Liver (tissue), 9 donors: Measurements from ENCODE around the gene STX1A. TPM values are rescaled to one million over a fixed set of nuclear protein-coding genes. Genes with fewer than 3 reads are reported as not detected.

Experiments used
- DNase-seq: peaks from one replicate; pipeline ENCODE4 v3.0.0-alpha.2; 2017; ENCODE audit warnings: low spot score
- H3K27ac ChIP-seq, 2 donors: one replicate each; pipeline ENCODE4 v1.7.0; 2013; ENCODE audit warnings: inconsistent platforms in 2 of 2, low read length in 2 of 2, control low read depth in 1 of 2, low read depth in 1 of 2, mild to moderate bottlenecking in 1 of 2
- H3K27me3 ChIP-seq, 4 donors: one replicate each; pipeline versions ENCODE4 v1.6.1 to v1.7.0; 2013; ENCODE audit warnings: low read length in 3 of 4, inconsistent platforms in 1 of 4, mild to moderate bottlenecking in 1 of 4, moderate library complexity in 1 of 4; ENCODE audit not compliant: control insufficient read depth in 4 of 4, insufficient read depth in 4 of 4
- H3K36me3 ChIP-seq, 4 donors: one replicate each; pipeline versions ENCODE4 v1.6.1 to v1.7.0; 2013; ENCODE audit warnings: low read length in 3 of 4, mild to moderate bottlenecking in 3 of 4, low read depth in 1 of 4, moderate library complexity in 1 of 4; ENCODE audit not compliant: control insufficient read depth in 4 of 4, insufficient read depth in 3 of 4
- H3K4me1 ChIP-seq, 4 donors: one replicate each; pipeline versions ENCODE4 v1.6.1 to v1.7.0; 2013; ENCODE audit warnings: low read length in 3 of 4, mild to moderate bottlenecking in 3 of 4, moderate library complexity in 1 of 4; ENCODE audit not compliant: control insufficient read depth in 4 of 4, insufficient read depth in 4 of 4
- H3K4me3 ChIP-seq, 3 donors: one replicate each; pipeline versions ENCODE4 v1.6.1 to v1.7.0; 2013; ENCODE audit warnings: low read length in 3 of 3, control low read depth in 1 of 3, low read depth in 1 of 3, mild to moderate bottlenecking in 1 of 3
- H3K9ac ChIP-seq, 2 donors: one replicate each; pipeline ENCODE4 v1.7.0; 2013; ENCODE audit warnings: low read length in 2 of 2, mild to moderate bottlenecking in 2 of 2, moderate library complexity in 2 of 2, control low read depth in 1 of 2, low read depth in 1 of 2
- H3K9me3 ChIP-seq, 4 donors: one replicate each; pipeline versions ENCODE4 v1.6.1 to v1.7.0; 2013; ENCODE audit warnings: low read length in 3 of 4; ENCODE audit not compliant: control insufficient read depth in 4 of 4
- CTCF ChIP-seq: fragments of 150-350 bp; IDR thresholded peaks from 2 replicates; pipeline ENCODE4 v1.5.1; 2017; ENCODE audit warnings: improper control_type of control experiment, low read depth, low read length; ENCODE audit not compliant: missing input control
- EGR1 ChIP-seq, 2 donors: IDR thresholded peaks; 2 replicates each; pipeline ENCODE4 v1.6.1; 2016 to 2018; ENCODE audit warnings: antibody characterized with exemption in 2 of 2, low read depth in 2 of 2
- FOXA1 ChIP-seq: IDR thresholded peaks from 2 replicates; pipeline ENCODE4 v1.6.1; 2016; ENCODE audit warnings: antibody characterized with exemption
- FOXA2 ChIP-seq: IDR thresholded peaks from 2 replicates; pipeline ENCODE4 v1.6.1; 2016; ENCODE audit warnings: antibody characterized with exemption
- GABPA ChIP-seq, 2 donors: IDR thresholded peaks in 1 of 2; conservative IDR thresholded peaks in 1 of 2; 2 replicates each; pipeline ENCODE4 v1.6.1; 2016; ENCODE audit warnings: antibody characterized with exemption in 2 of 2, mild to moderate bottlenecking in 1 of 2, moderate library complexity in 1 of 2
- HNF4A ChIP-seq, 2 donors: conservative IDR thresholded peaks; 2 replicates each; pipeline ENCODE4 v1.6.1; 2016; ENCODE audit warnings: antibody characterized with exemption in 2 of 2, mild to moderate bottlenecking in 2 of 2
- HNF4G ChIP-seq: IDR thresholded peaks from 2 replicates; pipeline ENCODE4 v1.6.1; 2016; ENCODE audit warnings: antibody characterized with exemption
- JUND ChIP-seq, 2 donors: IDR thresholded peaks; 2 replicates each; pipeline ENCODE4 v1.6.1; 2016; ENCODE audit warnings: antibody characterized with exemption in 2 of 2
- MAX ChIP-seq: IDR thresholded peaks from 2 replicates; pipeline ENCODE4 v1.6.1; 2016; ENCODE audit warnings: antibody characterized with exemption
- NR2F2 ChIP-seq: IDR thresholded peaks from 2 replicates; pipeline ENCODE4 v1.6.1; 2016; ENCODE audit warnings: antibody characterized with exemption
- RAD21 ChIP-seq, 2 donors: IDR thresholded peaks; 2 replicates each; pipeline ENCODE4 v1.6.1; 2016; ENCODE audit warnings: antibody characterized with exemption in 2 of 2, mild to moderate bottlenecking in 2 of 2
- RXRA ChIP-seq, 2 donors: IDR thresholded peaks; 2 replicates each; pipeline ENCODE4 v1.6.1; 2017 to 2018; ENCODE audit warnings: antibody characterized with exemption in 2 of 2, mild to moderate bottlenecking in 1 of 2
- SP1 ChIP-seq: IDR thresholded peaks from 2 replicates; pipeline ENCODE4 v1.6.1; 2018; ENCODE audit warnings: antibody characterized with exemption, mild to moderate bottlenecking
- TAF1 ChIP-seq: conservative IDR thresholded peaks from 2 replicates; pipeline ENCODE4 v1.6.1; 2016; ENCODE audit warnings: antibody characterized with exemption, mild to moderate bottlenecking
- YY1 ChIP-seq: IDR thresholded peaks from 2 replicates; pipeline ENCODE4 v1.6.1; 2016; ENCODE audit warnings: antibody characterized with exemption, mild to moderate bottlenecking
- WGBS: extraction: QIAGEN DNeasy Blood & Tissue Kit; methylation state at CpG from one replicate; pipeline ENCODE4 v1.1.7; 2013; 5-methylcytosine and 5-hydroxymethylcytosine counted together
- polyA plus RNA-seq, 2 donors: library from polyadenylated mRNA; stranded (reverse) in 1 of 2; unstranded in 1 of 2; fragments of 200-250 nt in 1 of 2; fragments of >200 nt in 1 of 2; fragmentation: Nextera tagmentation in 1 of 2; extraction: Ambion mirVana in 1 of 2; gene quantifications; one replicate each; pipeline versions ENCODE4 v1.2.1 to v1.2.3, GENCODE V29; 2013 to 2015
- total RNA-seq, 2 donors: library from RNA; depleted of rRNA; stranded (reverse); fragments of >200 nt; gene quantifications; one replicate each; pipeline ENCODE4 v1.2.3, GENCODE V29; 2014
- TF ChIP-seq, protein P1 (sequence below): IDR thresholded peaks from 2 replicates; pipeline ENCODE4 v1.6.1; 2016; ENCODE audit warnings: antibody characterized with exemption
- TF ChIP-seq, protein P2 (sequence below): IDR thresholded peaks from 2 replicates; pipeline ENCODE4 v1.6.1; 2016; ENCODE audit warnings: antibody characterized with exemption, mild to moderate bottlenecking
- TF ChIP-seq, protein P3 (sequence below): IDR thresholded peaks from 2 replicates; pipeline ENCODE4 v1.6.1; 2016; ENCODE audit warnings: antibody characterized with exemption
- donor health status: healthy.
- donor health status: healthy.
- donor health status: healthy.
- donor health status: healthy.
- donor health status: healthy.

The STX1A gene
- total and polyA plus RNA-seq, 4 donors = 0.49 to 1.9 (median 1.1) TPM

- DNase-seq = no peak
- no peak overlapping the region for H3K9ac ChIP-seq
- no peaks in the 10 kb centered on the region for H3K4me1 ChIP-seq
- H3K27ac ChIP-seq = no peak overlapping the region
- no peaks in the 10 kb centered on the region for H3K27me3 ChIP-seq
- H3K9me3 ChIP-seq = no peaks in the 10 kb centered on the region
- 86% methylated on average over 13 of the region's 13 CpGs for WGBS
- TF ChIP-seq RAD21 (IDR thresholded peaks at IDR 0.05) (no peak), RXRA (IDR thresholded peaks at IDR 0.05) (no peak), JUND (IDR thresholded peaks at IDR 0.05) (no peak), FOXA2 (no peak), FOXA1 (no peak), YY1 (no peak), HNF4A (conservative IDR thresholded peaks at IDR 0.05) (no peak), EGR1 (IDR thresholded peaks at IDR 0.05; ENCODE audit: low read depth in 2 of 2) (no peak), CTCF (no peak), GABPA (IDR thresholded peaks at IDR 0.05 in 1 of 2, conservative IDR thresholded peaks at IDR 0.05 in 1 of 2) (no peak), SP1 (no peak), TAF1 (no peak), NR2F2 (no peak), MAX (no peak), HNF4G (no peak)
- TF ChIP-seq, protein P1, sequence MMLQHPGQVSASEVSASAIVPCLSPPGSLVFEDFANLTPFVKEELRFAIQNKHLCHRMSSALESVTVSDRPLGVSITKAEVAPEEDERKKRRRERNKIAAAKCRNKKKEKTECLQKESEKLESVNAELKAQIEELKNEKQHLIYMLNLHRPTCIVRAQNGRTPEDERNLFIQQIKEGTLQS = no peak
- TF ChIP-seq, protein P2, sequence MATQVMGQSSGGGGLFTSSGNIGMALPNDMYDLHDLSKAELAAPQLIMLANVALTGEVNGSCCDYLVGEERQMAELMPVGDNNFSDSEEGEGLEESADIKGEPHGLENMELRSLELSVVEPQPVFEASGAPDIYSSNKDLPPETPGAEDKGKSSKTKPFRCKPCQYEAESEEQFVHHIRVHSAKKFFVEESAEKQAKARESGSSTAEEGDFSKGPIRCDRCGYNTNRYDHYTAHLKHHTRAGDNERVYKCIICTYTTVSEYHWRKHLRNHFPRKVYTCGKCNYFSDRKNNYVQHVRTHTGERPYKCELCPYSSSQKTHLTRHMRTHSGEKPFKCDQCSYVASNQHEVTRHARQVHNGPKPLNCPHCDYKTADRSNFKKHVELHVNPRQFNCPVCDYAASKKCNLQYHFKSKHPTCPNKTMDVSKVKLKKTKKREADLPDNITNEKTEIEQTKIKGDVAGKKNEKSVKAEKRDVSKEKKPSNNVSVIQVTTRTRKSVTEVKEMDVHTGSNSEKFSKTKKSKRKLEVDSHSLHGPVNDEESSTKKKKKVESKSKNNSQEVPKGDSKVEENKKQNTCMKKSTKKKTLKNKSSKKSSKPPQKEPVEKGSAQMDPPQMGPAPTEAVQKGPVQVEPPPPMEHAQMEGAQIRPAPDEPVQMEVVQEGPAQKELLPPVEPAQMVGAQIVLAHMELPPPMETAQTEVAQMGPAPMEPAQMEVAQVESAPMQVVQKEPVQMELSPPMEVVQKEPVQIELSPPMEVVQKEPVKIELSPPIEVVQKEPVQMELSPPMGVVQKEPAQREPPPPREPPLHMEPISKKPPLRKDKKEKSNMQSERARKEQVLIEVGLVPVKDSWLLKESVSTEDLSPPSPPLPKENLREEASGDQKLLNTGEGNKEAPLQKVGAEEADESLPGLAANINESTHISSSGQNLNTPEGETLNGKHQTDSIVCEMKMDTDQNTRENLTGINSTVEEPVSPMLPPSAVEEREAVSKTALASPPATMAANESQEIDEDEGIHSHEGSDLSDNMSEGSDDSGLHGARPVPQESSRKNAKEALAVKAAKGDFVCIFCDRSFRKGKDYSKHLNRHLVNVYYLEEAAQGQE = no peak
- TF ChIP-seq, protein P3, sequence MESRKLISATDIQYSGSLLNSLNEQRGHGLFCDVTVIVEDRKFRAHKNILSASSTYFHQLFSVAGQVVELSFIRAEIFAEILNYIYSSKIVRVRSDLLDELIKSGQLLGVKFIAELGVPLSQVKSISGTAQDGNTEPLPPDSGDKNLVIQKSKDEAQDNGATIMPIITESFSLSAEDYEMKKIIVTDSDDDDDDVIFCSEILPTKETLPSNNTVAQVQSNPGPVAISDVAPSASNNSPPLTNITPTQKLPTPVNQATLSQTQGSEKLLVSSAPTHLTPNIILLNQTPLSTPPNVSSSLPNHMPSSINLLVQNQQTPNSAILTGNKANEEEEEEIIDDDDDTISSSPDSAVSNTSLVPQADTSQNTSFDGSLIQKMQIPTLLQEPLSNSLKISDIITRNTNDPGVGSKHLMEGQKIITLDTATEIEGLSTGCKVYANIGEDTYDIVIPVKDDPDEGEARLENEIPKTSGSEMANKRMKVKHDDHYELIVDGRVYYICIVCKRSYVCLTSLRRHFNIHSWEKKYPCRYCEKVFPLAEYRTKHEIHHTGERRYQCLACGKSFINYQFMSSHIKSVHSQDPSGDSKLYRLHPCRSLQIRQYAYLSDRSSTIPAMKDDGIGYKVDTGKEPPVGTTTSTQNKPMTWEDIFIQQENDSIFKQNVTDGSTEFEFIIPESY = no peak
- peaks cover 0 to 17% (median 3%) of the 10 kb centered on the region in 4 donors for H3K36me3 ChIP-seq
- H3K4me3 ChIP-seq = no peak overlapping the region
These were observed 16.2 kb downstream of the STX1A start for GRCh38 chr7:73703225-73703624.
